Testis (tissue), 2 donors: ENCODE data around the gene AUTS2.

ENCODE experiments used
- POLR2A ChIP-seq: fragments of 450-650 bp; IDR thresholded peaks from one replicate; pipeline ENCODE4 v1.6.1; 2017; ENCODE audit warnings: antibody characterized with exemption, mild to moderate bottlenecking, moderate library complexity
- TF ChIP-seq, protein P1 (sequence below), 3 experiments: fragments of 450-650 bp in 2 of 3; fragments of 200-600 bp in 1 of 3; sonication (generic) in 1 of 3; IDR thresholded peaks; one replicate each; pipeline ENCODE4 v1.5.1; 2016 to 2019; ENCODE audit warnings: antibody characterized with exemption in 3 of 3, mild to moderate bottlenecking in 2 of 3, moderate library complexity in 1 of 3

DNA sequence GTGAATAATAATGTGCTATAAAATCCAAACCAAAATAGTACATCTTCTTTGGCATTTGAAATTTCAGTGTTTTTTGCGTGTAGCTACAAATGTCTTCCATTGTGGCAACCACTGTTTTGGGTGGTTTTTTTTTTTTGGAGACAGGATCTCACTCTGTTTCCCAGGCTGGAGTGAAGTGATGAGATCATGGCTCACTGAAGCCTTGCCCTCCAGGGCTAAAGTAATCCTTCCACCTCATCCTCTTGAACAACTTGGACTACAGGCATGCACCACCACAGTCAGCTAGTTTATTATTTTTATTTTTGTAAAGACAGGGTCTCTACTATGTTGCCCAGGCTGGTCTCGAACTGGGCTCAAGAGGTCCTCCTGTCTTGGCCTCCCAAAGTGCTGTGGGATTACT, 455.1 kb downstream of the AUTS2 start:
- no peak for TF ChIP-seq POLR2A
- TF ChIP-seq, protein P1, sequence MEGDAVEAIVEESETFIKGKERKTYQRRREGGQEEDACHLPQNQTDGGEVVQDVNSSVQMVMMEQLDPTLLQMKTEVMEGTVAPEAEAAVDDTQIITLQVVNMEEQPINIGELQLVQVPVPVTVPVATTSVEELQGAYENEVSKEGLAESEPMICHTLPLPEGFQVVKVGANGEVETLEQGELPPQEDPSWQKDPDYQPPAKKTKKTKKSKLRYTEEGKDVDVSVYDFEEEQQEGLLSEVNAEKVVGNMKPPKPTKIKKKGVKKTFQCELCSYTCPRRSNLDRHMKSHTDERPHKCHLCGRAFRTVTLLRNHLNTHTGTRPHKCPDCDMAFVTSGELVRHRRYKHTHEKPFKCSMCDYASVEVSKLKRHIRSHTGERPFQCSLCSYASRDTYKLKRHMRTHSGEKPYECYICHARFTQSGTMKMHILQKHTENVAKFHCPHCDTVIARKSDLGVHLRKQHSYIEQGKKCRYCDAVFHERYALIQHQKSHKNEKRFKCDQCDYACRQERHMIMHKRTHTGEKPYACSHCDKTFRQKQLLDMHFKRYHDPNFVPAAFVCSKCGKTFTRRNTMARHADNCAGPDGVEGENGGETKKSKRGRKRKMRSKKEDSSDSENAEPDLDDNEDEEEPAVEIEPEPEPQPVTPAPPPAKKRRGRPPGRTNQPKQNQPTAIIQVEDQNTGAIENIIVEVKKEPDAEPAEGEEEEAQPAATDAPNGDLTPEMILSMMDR (IDR thresholded peaks at IDR 0.05) = no peak
